MM.1S (cell line): Measurements from ENCODE around the gene CYP46A1.

Experiments
- DNase-seq: peaks from one replicate; pipeline ENCODE4 v3.0.0-alpha.2; 2015
- H2AFZ ChIP-seq: fragments of 300-600 bp; sonication (generic); 2 replicates; pipeline ENCODE4 v1.6.0; 2016; ENCODE audit warnings: antibody characterized with exemption, low read length
- H3F3A ChIP-seq: fragments of 300-600 bp; sonication (generic); 2 replicates; pipeline ENCODE4 v1.6.1; 2016; ENCODE audit warnings: mild to moderate bottlenecking, antibody characterized with exemption, low read length, moderate library complexity, mixed read lengths; ENCODE audit not compliant: insufficient read depth
- H3K27ac ChIP-seq: fragments of 300-600 bp; sonication (generic); 2 replicates; pipeline ENCODE4 v1.5.1; 2016; ENCODE audit warnings: mild to moderate bottlenecking, low read length
- H3K27me3 ChIP-seq: fragments of 300-600 bp; sonication (generic); replicated peaks from 2 replicates; pipeline ENCODE4 v1.6.0; 2016; ENCODE audit warnings: low read length; ENCODE audit not compliant: insufficient read depth
- H3K36me3 ChIP-seq: fragments of 300-600 bp; sonication (generic); replicated peaks from 2 replicates; pipeline ENCODE4 v1.6.1; 2016; ENCODE audit warnings: mild to moderate bottlenecking, low read length, mixed read lengths; ENCODE audit not compliant: insufficient read depth
- H3K4me1 ChIP-seq: fragments of 300-600 bp; sonication (generic); 2 replicates; pipeline ENCODE4 v1.6.1; 2016; ENCODE audit warnings: low read length, mixed read lengths
- H3K4me2 ChIP-seq: fragments of 300-600 bp; sonication (generic); 2 replicates; pipeline ENCODE4 v1.6.0; 2016; ENCODE audit warnings: low read depth, low read length
- H3K4me3 ChIP-seq: fragments of 300-600 bp; sonication (generic); 2 replicates; pipeline ENCODE4 v1.5.1; 2016; ENCODE audit warnings: low read length, mixed read lengths
- H3K79me2 ChIP-seq: fragments of 300-600 bp; sonication (generic); 2 replicates; pipeline ENCODE4 v1.6.1; 2016; ENCODE audit warnings: mixed run types, low read length, mixed read lengths
- H3K9ac ChIP-seq: fragments of 300-600 bp; sonication (generic); 2 replicates; pipeline ENCODE4 v1.6.1; 2016; ENCODE audit warnings: low read length, mixed read lengths
- H3K9me2 ChIP-seq: fragments of 300-600 bp; sonication (generic); replicated peaks from 2 replicates; pipeline ENCODE4 v1.6.1; 2016; ENCODE audit warnings: mild to moderate bottlenecking, low read length, mixed read lengths; ENCODE audit not compliant: insufficient read depth
- H3K9me3 ChIP-seq: fragments of 300-600 bp; sonication (generic); replicated peaks from 2 replicates; pipeline ENCODE4 v1.6.1; 2016; ENCODE audit warnings: mild to moderate bottlenecking, low read length, mixed read lengths; ENCODE audit not compliant: insufficient read depth
- H4K20me1 ChIP-seq: fragments of 300-600 bp; sonication (generic); 2 replicates; pipeline ENCODE4 v1.6.1; 2016; ENCODE audit warnings: mild to moderate bottlenecking, low read length, moderate library complexity, mixed read lengths; ENCODE audit not compliant: insufficient read depth
- EZH2 ChIP-seq: fragments of 300-600 bp; sonication (generic); optimal IDR thresholded peaks from 2 replicates; pipeline ENCODE3; 2017; ENCODE audit warnings: low read depth, mild to moderate bottlenecking, antibody characterized with exemption, low read length, mixed read lengths
- EZH2phosphoT487 ChIP-seq: fragments of 300-600 bp; sonication (generic); IDR thresholded peaks from 2 replicates; pipeline ENCODE4 v1.6.1; 2018; ENCODE audit warnings: antibody characterized with exemption, low read length
- TF ChIP-seq, protein P1 (sequence below): fragments of 300-600 bp; sonication (generic); IDR thresholded peaks from 2 replicates; pipeline ENCODE4 v1.5.1; 2016; ENCODE audit warnings: antibody characterized with exemption, low read length, mixed read lengths

CYP46A1 gene

DNA sequence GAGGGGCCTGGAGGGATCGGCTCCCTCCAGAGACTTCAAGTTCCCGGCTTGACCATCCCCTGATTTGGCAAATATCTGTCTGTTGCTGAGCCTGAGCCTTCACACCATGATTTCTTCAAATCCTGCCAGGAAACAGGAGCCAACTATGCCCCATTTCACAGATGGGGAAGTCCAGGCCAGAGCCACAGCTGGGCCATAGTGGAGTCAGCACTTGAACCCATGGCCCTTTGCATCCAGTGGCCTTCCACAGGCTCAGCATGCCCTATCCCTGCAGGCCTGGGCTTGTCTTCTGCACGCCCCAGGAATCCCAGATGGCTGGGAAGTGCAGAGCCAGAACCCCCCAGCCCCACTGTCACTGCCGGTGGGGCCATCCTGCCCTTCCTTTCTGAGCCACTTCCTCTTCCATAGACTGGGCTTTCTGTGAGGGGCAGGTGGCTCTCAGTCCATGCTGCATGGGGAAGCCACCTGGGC, 44.9 kb downstream of the CYP46A1 start:
- H3K4me2 ChIP-seq: no peak overlapping the region
- no peaks in the 10 kb centered on the region for H3K36me3 ChIP-seq
- no peak for TF ChIP-seq EZH2
- TF ChIP-seq, protein P1, sequence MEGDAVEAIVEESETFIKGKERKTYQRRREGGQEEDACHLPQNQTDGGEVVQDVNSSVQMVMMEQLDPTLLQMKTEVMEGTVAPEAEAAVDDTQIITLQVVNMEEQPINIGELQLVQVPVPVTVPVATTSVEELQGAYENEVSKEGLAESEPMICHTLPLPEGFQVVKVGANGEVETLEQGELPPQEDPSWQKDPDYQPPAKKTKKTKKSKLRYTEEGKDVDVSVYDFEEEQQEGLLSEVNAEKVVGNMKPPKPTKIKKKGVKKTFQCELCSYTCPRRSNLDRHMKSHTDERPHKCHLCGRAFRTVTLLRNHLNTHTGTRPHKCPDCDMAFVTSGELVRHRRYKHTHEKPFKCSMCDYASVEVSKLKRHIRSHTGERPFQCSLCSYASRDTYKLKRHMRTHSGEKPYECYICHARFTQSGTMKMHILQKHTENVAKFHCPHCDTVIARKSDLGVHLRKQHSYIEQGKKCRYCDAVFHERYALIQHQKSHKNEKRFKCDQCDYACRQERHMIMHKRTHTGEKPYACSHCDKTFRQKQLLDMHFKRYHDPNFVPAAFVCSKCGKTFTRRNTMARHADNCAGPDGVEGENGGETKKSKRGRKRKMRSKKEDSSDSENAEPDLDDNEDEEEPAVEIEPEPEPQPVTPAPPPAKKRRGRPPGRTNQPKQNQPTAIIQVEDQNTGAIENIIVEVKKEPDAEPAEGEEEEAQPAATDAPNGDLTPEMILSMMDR: no peak
- TF ChIP-seq EZH2phosphoT487: no peak
- no peaks in the 10 kb centered on the region for H3F3A ChIP-seq
- H3K27me3 ChIP-seq: 0 out of 2 replicates have a peak, but pooled peaks cover 4% of the 10 kb centered on the region
- no peaks in the 10 kb centered on the region for H3K9me3 ChIP-seq
- no peak overlapping the region for H3K4me3 ChIP-seq
- no peak overlapping the region for H2AFZ ChIP-seq
- no peaks in the 10 kb centered on the region for H3K4me1 ChIP-seq
- no peaks in the 10 kb centered on the region for H3K79me2 ChIP-seq
- no peak overlapping the region for H3K9ac ChIP-seq
- DNase-seq: no peak
- H3K27ac ChIP-seq: no peak overlapping the region
- no peaks in the 10 kb centered on the region for H4K20me1 ChIP-seq
- no peaks in the 10 kb centered on the region for H3K9me2 ChIP-seq

DNA sequence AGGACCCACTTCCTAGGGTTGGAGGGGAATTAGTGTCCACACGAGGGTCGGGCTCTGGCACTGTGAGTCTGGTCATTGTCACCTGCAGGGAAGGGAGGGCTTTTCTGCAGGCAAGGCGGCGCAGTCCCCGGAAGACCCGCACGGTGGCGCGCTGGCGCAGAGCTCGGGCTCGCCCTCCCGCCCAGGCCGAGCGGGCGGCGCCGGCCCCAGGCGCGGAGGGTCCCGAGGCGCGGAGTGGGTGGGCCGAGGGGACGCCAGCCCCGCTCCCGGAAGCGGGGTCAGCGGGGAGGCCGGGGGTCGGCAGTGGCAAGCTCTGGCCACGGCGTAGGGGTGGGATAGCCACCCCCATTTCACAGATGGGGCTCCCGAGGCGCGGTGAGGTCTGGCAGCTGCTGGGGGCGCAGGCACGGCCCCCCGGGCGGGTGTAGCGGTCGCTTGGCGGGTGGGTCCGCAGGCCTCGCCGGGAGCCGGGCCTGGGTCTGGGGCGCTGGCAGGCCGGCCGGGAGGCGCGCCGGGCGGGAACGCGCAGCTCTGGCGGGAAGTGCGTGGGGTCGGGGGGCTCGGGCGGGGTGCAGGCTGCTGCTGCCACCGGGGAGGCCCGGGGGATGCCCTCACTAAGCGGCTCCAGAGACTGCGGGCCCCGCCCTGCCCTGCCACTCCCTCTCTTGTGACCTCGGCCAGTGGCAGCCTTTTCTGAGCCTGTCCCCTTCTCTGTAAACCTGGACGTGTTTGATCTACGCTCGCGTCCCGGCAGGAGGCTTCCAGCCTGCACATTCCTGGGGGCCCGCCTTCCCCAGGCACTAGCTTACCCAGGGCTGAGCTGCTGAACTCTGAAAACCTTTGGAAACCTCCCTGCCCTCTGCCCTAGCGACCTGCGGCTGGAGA, 46.1 kb downstream of the CYP46A1 start:
- Histone ChIP-seq H3K36me3 (no peaks in the 10 kb centered on the region), H3K79me2 (no peaks in the 10 kb centered on the region), H3K9me2 (no peaks in the 10 kb centered on the region), H4K20me1 (no peaks in the 10 kb centered on the region), H3F3A (no peaks in the 10 kb centered on the region), H3K4me1 (no peaks in the 10 kb centered on the region), H2AFZ (no peak overlapping the region), H3K4me3 (no peak overlapping the region; the same call in 1 of the 2 replicates), H3K27me3 (peaks cover 11% of the 10 kb centered on the region), H3K27ac (no peak overlapping the region), H3K9me3 (no peaks in the 10 kb centered on the region), H3K4me2 (peak overlapping the region; percentile 37; the same call in 1 of the 2 replicates), H3K9ac (no peak overlapping the region)
- no peak for TF ChIP-seq EZH2phosphoT487
- TF ChIP-seq, protein P1: peak; percentile 48
- DNase-seq: peak; percentile 39

DNA sequence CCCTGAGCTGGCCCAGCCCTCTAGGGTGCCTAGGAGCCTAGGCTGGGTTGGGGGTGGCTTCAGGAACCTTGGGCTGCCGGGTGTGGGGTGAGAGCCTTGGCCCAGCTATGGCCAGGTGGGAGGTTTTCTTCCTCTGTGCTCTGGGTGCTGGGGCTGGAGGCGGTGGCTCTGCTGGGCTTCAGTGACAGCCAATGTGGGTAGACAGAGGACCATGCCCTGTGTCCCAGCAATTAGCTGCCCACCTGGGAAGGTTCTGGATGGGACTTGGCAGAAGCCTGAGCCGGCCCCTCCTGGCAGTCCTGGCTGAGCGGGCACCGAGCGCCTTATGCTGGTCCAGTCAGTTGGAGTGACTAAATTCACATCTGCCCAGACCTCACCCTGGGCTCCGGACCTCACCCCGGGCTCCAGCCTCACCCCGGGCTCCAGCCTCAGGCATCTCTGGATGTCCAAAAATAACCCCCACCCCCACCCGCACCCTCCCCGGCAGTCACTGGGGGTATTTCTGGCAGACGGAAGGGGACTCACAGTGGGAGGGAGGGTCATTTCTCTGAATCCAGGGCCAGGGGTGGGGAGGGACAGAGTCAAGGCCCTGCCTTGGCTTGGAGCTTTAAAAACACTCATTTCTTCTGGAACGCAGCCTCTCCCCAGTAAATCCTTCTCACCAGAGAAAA, 46.9 kb downstream of the CYP46A1 start:
- no peak overlapping the region for H2AFZ ChIP-seq
- no peaks in the 10 kb centered on the region for H3K9me3 ChIP-seq
- H3F3A ChIP-seq: no peaks in the 10 kb centered on the region
- no peaks in the 10 kb centered on the region for H3K4me1 ChIP-seq
- peak overlapping the region; percentile 37; the same call in 1 of the 2 replicates for H3K4me2 ChIP-seq
- TF ChIP-seq EZH2 (no peak), EZH2phosphoT487 (no peak)
- TF ChIP-seq, protein P1: no peak
- no peaks in the 10 kb centered on the region for H4K20me1 ChIP-seq
- no peaks in the 10 kb centered on the region for H3K9me2 ChIP-seq
- no peaks in the 10 kb centered on the region for H3K79me2 ChIP-seq
- H3K27ac ChIP-seq: no peak overlapping the region
- H3K9ac ChIP-seq: no peak overlapping the region
- no peaks in the 10 kb centered on the region for H3K36me3 ChIP-seq
- peaks cover 15% of the 10 kb centered on the region for H3K27me3 ChIP-seq
- no peak overlapping the region for H3K4me3 ChIP-seq
- no peak for DNase-seq
